HG02852 (cell line): Measurements from ENCODE around the gene CYTH1.
"Not testable (repeated sequence)": the region's sequence is repeated elsewhere in the genome, so short reads cannot be mapped to it uniquely, and the experiment has no call there.

Experiments used
- ATAC-seq: cut with Tn5 transposase; IDR thresholded peaks from one replicate; pipeline ENCODE4 v1.9.1; 2021; ENCODE audit warnings: mild to moderate bottlenecking, moderate library complexity; ENCODE audit not compliant: unreplicated experiment

CYTH1 gene

DNA sequence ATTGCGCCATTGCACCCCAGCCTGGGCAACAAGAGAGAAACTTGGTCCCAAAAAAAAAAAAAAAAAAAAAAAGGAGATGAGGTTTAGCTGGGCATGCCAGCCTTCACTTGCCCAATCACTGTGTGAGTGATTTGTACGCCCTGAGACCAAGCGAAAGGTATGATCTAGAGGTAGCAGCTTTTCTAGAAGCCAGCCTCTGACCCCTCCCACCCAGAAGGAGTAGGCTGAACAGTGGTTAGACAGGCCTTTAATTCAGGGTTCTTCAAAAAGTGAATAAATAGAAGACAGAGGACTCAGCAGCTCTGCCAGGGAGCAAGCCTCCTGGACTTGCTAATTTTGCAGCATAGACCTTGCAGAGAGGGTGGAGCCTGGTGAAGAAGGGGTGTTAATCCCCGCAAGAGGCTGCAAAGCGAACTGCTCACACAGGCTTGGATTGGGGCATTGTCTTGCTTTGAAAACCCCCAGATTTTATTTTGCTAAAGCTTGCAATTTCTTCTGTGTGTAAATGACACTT is 7.1 kb upstream of the CYTH1 start:
- ATAC-seq: no peak

DNA sequence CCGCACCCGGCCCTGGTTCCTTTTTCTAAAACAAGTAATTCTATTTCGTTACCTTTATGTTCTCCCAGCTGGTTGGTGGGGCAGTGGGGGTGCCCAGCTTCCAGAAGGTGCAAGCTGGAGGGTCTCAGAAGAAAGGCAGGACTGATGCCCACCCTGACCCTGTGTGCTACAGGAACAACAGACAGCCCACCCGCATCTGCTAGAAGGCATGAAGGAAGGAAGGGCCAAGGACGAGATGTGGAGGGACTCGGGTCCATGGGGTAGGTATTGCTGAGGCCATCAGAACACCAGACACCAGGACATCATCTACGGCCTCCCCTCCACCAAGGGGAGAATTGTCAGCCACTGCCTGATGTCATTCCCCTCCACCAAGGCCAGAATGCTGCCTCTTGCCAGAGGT is 6.4 kb upstream of the CYTH1 start:
- ATAC-seq: no peak

DNA sequence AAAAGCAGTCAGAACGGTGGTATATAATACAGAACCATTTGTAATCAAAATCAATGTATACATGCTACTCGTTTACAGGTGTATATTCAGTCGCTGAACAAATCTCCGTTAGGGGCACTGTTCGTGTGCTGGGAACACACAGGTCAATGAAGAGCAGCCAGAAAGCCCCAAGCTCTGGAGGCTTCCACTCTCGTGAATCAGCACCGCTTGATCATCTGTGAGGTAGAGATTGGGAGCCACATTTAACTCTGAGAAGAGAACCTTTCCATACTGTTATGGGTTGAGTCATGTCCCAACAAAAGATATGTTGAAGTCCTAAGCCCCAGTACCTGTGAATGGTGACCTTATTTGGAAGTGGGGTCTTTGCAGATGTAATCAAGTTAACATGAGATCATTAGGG is 5.4 kb upstream of the CYTH1 start:
- ATAC-seq: no peak

DNA sequence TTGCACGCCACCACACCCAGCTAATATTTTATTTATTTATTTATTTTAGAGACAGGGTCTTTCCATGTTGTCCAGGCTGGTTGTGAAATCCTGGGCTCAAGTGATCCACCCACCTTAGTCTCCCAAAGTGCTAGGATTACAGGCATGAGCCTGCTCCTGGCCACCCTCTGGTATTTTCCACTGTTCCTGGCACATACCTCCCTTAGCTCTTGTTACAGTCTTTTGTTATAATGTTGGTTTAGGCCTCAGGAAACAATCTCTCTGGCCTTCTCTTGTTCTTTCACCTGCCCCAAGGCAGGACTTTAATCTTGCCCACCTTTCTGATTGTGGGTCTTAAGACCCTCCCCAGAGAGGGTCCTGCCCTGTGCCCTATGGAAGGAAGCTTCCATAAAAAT is 3.6 kb upstream of the CYTH1 start:
- no peak for ATAC-seq

GRCh38 chr17:78785011-78785662 is 3.1 kb upstream of the CYTH1 start:
- ATAC-seq: no peak

- no peak for ATAC-seq
Observed at GRCh38 chr17:78784352-78784751, 2.3 kb upstream of the CYTH1 start.

DNA sequence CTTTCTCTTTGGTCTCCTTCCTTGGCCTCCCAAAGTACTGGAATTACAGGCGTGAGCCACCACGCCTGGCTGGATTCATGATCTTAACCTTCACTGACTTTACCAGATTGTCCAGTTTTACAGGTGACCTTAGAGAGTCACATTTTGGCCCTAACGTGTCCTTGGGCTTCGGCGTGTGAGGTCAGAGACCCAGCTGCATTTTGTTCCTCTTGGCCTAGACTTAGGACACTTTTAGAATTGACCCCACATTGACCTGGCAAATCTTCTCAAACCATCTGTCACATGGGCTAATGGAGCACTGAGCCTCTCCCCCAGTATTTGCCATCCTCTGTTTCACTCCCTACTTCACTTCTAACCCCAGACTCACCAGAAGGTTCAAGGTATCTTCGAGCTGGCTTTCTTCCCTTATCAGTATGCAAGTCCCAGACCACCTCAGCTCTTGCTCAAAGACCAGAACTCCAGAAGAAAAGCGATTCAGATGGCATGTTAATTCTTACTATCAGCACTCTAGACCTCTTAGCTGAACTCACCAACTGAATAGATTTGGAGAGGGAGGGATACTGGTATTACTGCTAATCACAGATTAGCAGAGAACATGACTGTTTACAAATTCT is 1.7 kb upstream of the CYTH1 start:
- ATAC-seq: no peak

GRCh38 chr17:78781104-78781892 is 775 bp downstream of the CYTH1 start:
- ATAC-seq: peak; percentile 14

GRCh38 chr17:78780335-78780734 is 1.7 kb downstream of the CYTH1 start:
- ATAC-seq: no peak

DNA sequence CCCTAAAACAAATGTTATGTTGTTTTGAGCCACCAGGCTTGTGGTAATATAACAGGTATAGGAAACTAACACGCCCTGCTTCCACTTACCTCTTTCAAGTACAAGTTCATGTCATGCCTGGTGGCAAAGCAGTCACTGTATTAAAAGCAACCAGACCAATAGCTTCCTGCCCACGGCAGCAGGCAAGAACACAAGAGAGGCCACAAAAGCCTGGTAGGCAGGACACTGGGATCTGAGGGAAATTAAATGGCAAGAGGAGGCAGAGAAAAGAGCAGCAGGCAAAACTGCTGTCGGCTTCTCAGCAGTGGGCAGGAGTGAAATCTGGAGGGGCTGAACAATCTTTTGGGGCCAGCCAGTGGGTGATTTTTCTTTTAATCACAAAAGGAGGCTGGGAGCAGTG is 2.2 kb downstream of the CYTH1 start:
- ATAC-seq: no peak

DNA sequence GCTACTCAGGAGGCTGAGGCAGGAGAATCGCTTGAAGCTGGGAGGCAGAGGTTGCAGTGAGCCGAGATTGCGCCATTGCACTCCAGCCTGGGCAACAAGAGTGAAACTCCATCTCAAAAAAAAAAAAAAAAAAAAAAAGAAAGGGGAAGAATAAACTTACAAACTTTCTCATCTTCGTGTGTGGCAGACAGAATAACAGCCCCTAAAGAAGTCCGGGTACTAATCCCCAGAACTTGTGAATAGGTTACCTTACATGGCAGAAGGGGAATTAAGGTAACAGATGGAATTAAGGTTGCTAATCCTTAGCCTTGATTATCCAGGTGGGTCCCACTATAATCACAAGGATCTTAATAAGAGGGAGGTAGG is 2.8 kb downstream of the CYTH1 start:
- not testable (repeated sequence) for ATAC-seq

GRCh38 chr17:78777881-78778280 is 4.2 kb downstream of the CYTH1 start:
- ATAC-seq: no peak

GRCh38 chr17:78774956-78775571 is 7.0 kb downstream of the CYTH1 start:
- no peak for ATAC-seq

DNA sequence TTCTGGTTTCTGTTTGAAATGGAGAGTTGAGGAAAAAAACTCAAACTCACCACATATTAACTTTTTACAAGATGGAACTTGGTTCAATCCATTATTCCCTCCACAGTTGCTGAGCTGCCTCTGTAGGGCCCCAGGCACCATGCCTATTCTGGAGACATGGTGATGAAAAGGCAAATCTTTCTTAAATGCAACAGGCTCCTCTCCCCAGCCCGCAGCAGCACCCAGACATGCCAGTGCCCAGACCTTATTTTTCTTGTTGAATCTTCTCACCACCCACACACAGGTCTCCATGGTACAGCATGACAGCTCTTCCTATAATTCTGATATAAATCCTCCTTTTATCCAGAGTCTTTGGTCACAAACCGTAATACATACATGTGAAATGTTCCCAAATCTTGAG is 7.6 kb downstream of the CYTH1 start:
- ATAC-seq: no peak

DNA sequence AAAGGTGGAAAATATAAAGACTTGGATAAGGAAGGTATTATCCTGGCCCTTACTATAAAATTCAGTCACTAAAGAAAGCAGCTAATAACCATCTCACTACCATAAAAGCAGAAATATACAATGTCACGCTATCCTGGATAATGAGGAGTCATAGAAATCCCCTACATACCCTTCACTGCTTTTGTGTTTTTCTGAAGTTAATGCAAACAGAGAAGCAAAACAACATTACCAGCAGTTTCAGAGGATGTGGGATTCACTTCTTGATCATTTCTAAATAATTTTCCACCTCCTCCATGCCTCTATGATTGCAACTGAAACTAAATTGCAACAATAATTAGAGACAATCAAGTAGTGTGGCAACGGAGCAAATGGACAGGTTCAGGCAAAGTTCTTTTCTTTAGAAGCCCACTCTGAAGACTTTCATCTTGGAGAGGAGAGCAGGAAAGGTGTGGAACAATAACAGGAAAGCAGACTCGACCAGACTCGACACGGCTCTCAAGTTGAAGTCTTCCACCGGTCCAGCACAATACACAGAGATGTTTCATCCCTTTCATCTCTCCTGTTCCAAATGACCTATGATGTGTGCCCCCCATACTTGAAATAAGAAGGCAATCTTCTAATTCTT is 10.2 kb downstream of the CYTH1 start:
- no peak for ATAC-seq

DNA sequence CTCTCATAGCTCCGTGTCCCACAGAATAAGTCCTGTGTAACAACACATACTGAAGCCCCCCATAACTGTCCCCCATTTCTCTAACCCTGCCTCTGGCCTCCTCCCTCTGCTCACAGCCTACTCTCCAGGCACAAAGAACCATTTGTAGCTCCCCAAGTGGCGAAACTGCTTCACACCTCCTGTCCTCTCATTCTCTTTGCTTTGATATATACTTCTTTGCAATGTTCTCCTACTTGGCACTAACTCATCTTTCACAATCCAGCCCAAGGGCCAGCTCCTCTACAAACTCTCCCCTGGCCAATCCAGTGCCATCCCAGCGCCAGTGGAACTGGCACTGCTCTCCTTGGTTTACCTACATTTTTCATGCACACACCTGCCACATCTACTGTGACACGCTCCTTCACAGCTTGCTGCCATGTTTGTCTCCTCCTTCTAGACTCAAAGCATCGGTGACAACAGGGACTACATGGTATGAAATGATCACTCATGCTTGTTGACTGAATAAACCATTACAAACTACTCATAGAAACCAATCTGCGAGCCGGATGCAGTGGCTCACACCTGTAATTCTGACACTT is 12.8 kb downstream of the CYTH1 start:
- ATAC-seq: no peak

DNA sequence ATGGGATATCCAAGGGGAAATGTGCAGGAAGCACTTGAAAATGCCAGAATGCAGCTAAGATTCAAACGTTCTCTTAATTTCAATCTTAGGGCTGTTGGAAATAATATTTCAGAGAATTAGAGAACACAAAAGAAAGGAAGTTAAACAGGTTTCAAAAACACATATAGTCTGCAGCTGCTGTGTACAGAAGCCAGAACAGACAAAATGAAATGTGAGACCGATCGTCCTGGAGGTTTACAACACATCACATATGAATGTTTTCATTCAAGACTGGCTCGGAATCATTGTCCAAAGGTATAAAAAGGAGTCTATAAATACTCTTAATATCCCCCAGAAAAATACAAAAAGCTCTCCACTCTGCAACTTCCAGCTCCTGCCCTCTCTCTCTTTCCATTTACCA is 14.3 kb downstream of the CYTH1 start:
- no peak for ATAC-seq

DNA sequence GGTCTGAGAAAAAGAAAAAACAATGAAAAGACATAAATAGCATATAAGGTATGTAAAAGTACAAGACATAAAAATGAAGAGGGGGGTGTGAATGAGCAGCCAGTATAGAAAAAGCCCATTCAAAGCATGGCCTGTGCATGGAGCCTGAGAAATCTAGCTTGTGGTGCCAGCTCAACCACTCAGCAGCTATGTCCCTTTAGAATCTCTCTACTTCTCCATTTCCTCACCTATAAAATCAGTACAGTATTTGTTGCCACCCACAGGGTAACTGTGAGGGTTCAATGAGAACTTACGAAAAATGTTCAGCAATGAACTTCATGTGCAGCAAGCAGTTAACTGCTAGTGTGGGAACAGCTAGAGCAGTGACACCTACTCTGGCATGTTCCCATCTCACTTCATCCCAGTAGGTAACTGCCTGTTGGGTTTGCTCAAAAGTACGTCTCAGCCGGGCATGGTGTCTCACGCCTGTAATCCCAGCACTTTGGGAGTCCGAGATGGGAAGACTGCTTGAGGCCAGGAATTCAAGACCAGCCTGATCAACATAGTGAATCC is 15.3 kb downstream of the CYTH1 start:
- ATAC-seq: no peak

DNA sequence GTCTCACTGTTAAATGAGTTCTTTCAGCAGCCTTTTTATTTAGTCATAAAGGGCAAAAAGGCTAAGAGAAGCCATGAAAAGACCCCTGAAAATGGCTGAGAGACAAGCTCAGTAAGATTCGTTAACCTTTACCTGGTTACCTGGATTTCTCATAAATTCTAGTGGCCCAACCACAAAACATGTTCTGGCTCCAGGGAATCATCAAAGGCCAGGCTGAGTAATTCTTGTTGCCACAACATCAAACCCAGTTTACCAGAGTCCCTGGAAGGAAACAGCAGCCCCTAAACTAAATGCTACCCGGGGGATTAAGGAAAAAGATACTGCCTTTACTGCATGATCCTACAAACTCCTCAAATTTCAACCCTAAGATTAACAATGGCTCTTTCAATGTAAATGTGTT is 15.8 kb downstream of the CYTH1 start:
- ATAC-seq: no peak

DNA sequence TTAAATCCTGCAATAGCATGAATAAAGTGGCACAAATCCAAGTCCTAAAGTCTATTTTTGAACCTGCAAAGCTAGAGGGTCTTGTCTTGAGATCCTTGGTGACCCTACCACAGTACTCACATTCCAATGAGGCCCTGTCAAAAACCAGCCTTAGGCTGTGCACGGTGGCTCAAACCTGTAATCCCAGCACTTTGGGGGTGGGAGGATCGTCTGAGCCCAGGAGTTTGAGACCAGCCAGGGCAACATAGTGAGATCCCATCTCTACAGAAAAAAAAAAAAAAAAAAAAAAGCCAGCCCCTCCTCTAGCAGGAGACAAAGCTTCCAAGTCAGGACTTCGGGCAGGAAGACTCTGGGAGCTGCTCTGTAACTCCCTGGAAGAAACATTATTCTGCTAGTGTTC is 16.3 kb downstream of the CYTH1 start:
- no peak for ATAC-seq

GRCh38 chr17:78764871-78765270 is 17.2 kb downstream of the CYTH1 start:
- ATAC-seq: no peak
